Gastrocnemius medialis (tissue), 4 donors: ENCODE results near the gene PROM2. TPM values are rescaled to one million over a fixed set of nuclear protein-coding genes. Genes with fewer than 3 reads are reported as not detected.

Experiments used
- ATAC-seq, 2 donors: fragments of 150-250 bp; one replicate each; pipeline ENCODE4 v1.9.1; 2016
- DNase-seq, 2 donors: peaks; one replicate each; pipeline ENCODE4 v3.0.0-alpha.2; 2019
- H3K27ac ChIP-seq, 4 donors: fragments of 200-600 bp; sonication (generic); 1 replicate in 1 of 4; 2 replicates in 3 of 4; pipeline ENCODE4 v1.5.1; 2016 to 2018; ENCODE audit warnings: mild to moderate bottlenecking in 2 of 4, moderate library complexity in 1 of 4
- H3K27me3 ChIP-seq, 3 donors: fragments of 200-600 bp; sonication (generic) in 2 of 3; 1 replicate in 1 of 3; 2 replicates in 2 of 3; pipeline versions ENCODE4 v1.5.1 to v1.6.0; 2016 to 2019; ENCODE audit warnings: mild to moderate bottlenecking in 1 of 3, moderate library complexity in 1 of 3
- H3K36me3 ChIP-seq, 2 donors: fragments of 200-600 bp; sonication (generic) in 1 of 2; one replicate each; pipeline ENCODE4 v1.5.1; 2017 to 2018
- H3K4me1 ChIP-seq, 2 donors: fragments of 200-600 bp; sonication (generic) in 1 of 2; one replicate each; pipeline ENCODE4 v1.5.1; 2016 to 2017; ENCODE audit warnings: mild to moderate bottlenecking in 2 of 2
- H3K4me3 ChIP-seq, 4 donors: fragments of 200-600 bp; sonication (generic) in 3 of 4; 1 replicate in 1 of 4; 2 replicates in 3 of 4; pipeline ENCODE4 v1.5.1; 2016 to 2019; ENCODE audit warnings: mild to moderate bottlenecking in 2 of 4
- H3K9me3 ChIP-seq, 3 donors: fragments of 200-600 bp; sonication (generic) in 2 of 3; 1 replicate in 1 of 3; 2 replicates in 2 of 3; pipeline ENCODE4 v1.5.1; 2016 to 2019
- CTCF ChIP-seq, 5 experiments: fragments of 450-650 bp in 3 of 5; fragments of 200-600 bp in 2 of 5; sonication (generic) in 2 of 5; IDR thresholded peaks in 4 of 5; conservative IDR thresholded peaks in 1 of 5; 1 replicate in 4 of 5; 2 replicates in 1 of 5; pipeline ENCODE4 v1.5.1; 2016 to 2019; ENCODE audit warnings: antibody characterized with exemption in 5 of 5, mild to moderate bottlenecking in 3 of 5, moderate library complexity in 3 of 5
- POLR2A ChIP-seq, 2 donors: fragments of 450-650 bp; IDR thresholded peaks; one replicate each; pipeline ENCODE4 v1.6.1; 2017; ENCODE audit warnings: antibody characterized with exemption in 2 of 2, mild to moderate bottlenecking in 2 of 2, moderate library complexity in 2 of 2
- in situ Hi-C, 4 donors: fragments of 200-750 bp; cut with MboI; loops; one replicate each; pipeline versions ENCODE4 v1.15.0 to v1.8.0; 2017; ENCODE audit warnings: low sequenced_read_pairs in 4 of 4
- intact Hi-C: fragments of 100-400 bp; cut with DNase I; formaldehyde crosslinking; loops from one replicate; pipeline ENCODE4 v1.15.1; 2023; ENCODE audit warnings: low total_unique reads
- total RNA-seq, 4 donors: library from RNA; depleted of rRNA; stranded (reverse); fragments of >200 nt; gene quantifications; one replicate each; pipeline versions ENCODE4 v1.1.0 to v1.2.3, GENCODE V29; 2016

Gene PROM2
- total RNA-seq, 4 donors from 2014 or later: 0.33 to 0.46 TPM; not detected in 2

DNA sequence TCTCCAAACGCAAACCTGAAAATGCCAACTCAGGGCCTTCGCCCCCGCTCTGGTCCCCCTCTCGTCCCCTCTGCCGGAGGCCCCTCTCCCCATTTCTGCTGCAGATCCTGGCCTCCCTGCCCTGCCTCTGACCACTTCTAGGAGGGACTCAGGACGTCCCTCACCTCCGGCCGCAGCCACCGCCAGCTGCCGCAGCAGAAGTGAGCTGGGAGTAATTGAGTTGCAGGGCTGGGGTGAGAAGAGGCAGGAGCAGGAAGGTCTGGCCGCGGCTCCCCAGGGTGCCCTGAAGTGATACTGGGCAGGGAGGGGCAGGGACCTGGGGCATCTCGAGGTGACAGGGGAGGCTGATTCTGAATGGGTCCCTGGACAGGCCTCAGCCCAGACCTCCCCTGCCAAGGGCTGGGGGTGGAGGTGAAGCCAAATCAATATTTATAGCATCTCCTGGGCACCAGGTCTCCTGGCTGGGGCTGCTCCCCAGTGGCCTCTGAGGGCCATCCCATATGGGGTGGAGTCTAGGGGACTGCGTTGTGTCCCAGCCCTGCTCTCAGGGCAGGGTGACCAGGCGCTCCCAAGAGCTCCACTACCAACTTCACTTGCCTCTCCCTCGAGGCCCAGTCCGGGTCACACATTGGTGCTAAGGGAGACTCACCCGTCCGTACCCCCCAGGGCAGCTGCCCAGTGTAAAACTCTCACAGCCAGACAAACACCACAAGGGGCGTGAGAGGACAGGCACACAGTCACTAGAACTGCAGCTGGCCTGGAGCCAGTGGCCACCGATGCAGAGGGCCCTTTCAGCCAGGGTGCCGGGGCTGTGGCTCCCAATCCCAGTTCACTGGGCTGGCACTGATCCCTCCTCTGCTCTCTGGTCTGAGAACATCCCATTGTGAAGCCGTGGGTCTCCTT, 55.9 kb downstream of the PROM2 start:
- H3K27me3 ChIP-seq: no peaks in the 10 kb centered on the region
- H3K9me3 ChIP-seq: no peaks in the 10 kb centered on the region
- intact Hi-C loops: no loop called here
- TF ChIP-seq CTCF (IDR thresholded peaks at IDR 0.05 in 4 of 5, conservative IDR thresholded peaks at IDR 0.05 in 1 of 5) (no peak), POLR2A (IDR thresholded peaks at IDR 0.05) (no peak)
- DNase-seq: no peak
- H3K4me3 ChIP-seq: no peak overlapping the region
- no peaks in the 10 kb centered on the region for H3K4me1 ChIP-seq
- in situ Hi-C loops: no loop called here
- ATAC-seq: no peak
- H3K36me3 ChIP-seq: no peaks in the 10 kb centered on the region
- H3K27ac ChIP-seq: no peak overlapping the region

DNA sequence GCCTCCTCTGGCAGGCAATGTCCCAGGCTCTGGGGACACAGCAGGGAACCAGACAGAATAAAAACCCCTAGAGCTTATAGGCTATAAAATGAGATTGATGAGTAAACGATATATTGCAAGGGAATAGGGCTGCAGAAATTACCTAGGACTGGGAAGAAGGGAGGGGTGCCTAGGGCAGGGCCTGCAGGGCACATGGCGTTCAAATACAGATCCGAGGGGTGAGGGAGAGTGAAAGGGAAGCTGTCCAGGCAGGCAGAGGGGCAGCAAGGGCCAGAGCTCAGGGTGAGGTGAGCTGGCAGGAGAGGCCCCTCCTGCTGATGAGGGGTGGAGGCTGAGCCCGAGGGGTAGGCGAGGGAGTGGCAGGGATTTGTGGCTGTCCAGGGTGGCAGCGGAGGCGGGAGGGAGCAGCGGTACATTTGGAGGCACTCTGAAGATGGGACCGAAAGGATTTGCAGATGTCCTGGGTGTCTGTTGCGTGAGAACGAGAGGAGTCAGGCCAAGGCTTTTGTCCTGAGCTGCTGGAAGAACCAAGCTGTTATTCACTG, 56.6 kb downstream of the PROM2 start:
- DNase-seq (no peak), ATAC-seq (no peak)
- Histone ChIP-seq H3K36me3 (no peaks in the 10 kb centered on the region), H3K27ac (no peak overlapping the region), H3K4me1 (no peaks in the 10 kb centered on the region), H3K27me3 (no peaks in the 10 kb centered on the region), H3K9me3 (no peaks in the 10 kb centered on the region), H3K4me3 (no peak overlapping the region)
- no peak for TF ChIP-seq POLR2A (IDR thresholded peaks at IDR 0.05)
- TF ChIP-seq CTCF (IDR thresholded peaks at IDR 0.05 in 4 of 5, conservative IDR thresholded peaks at IDR 0.05 in 1 of 5): no peak
- in situ Hi-C loops: no loop called here
- intact Hi-C loops: no loop called here

GRCh38 chr2:95331606-95332005, 57.4 kb downstream of the PROM2 start:
- no peaks in the 10 kb centered on the region for H3K27me3 ChIP-seq
- no peaks in the 10 kb centered on the region for H3K9me3 ChIP-seq
- ATAC-seq: no peak
- H3K4me1 ChIP-seq: no peaks in the 10 kb centered on the region
- in situ Hi-C loops (no loop called here), intact Hi-C loops (no loop called here)
- no peak overlapping the region for H3K27ac ChIP-seq
- TF ChIP-seq POLR2A (IDR thresholded peaks at IDR 0.05) (no peak), CTCF (IDR thresholded peaks at IDR 0.05 in 4 of 5, conservative IDR thresholded peaks at IDR 0.05 in 1 of 5) (no peak)
- no peaks in the 10 kb centered on the region for H3K36me3 ChIP-seq
- DNase-seq: no peak
- no peak overlapping the region for H3K4me3 ChIP-seq

DNA sequence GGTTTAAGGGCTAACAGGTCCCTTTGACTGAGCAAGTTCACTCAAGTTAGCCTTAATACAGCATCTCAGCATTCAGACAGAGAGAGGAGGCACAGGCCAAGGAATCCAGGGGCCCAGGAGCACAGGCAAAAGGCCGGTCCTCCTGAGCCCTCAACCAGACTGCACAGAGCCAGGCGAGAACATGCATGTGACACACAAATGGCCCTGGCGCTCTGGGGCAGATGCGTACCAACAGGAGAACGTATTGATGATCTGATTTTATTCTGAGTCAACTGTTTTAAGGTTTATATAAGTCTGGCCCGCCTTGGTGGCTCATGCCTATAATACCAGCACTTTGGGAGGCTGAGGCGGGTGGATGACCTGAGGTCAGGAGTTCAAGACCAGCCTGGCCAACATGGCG, 57.8 kb downstream of the PROM2 start:
- H3K27me3 ChIP-seq: no peaks in the 10 kb centered on the region
- H3K4me1 ChIP-seq: no peaks in the 10 kb centered on the region
- in situ Hi-C loops (no loop called here), intact Hi-C loops (no loop called here)
- ATAC-seq (no peak), DNase-seq (no peak)
- H3K27ac ChIP-seq: no peak overlapping the region
- H3K4me3 ChIP-seq: no peak overlapping the region
- no peak for TF ChIP-seq CTCF (IDR thresholded peaks at IDR 0.05 in 4 of 5, conservative IDR thresholded peaks at IDR 0.05 in 1 of 5)
- TF ChIP-seq POLR2A (IDR thresholded peaks at IDR 0.05): no peak
- no peaks in the 10 kb centered on the region for H3K9me3 ChIP-seq
- no peaks in the 10 kb centered on the region for H3K36me3 ChIP-seq
